Panc1 (cell line): ENCODE results near the gene TMCO6. TPM values are rescaled to one million over a fixed set of nuclear protein-coding genes. Genes with fewer than 3 reads are reported as not detected.
"Not testable (repeated sequence)": the region's sequence is repeated elsewhere in the genome, so short reads cannot be mapped to it uniquely, and the experiment has no call there.

Experiments
- ATAC-seq: fragments of 200-7000 bp; cut with Tn5 transposase; 2 replicates; pipeline ENCODE4 v1.9.1; 2020; ENCODE audit warnings: mild to moderate bottlenecking, moderate library complexity
- BruUV-seq: library from RNA; stranded (reverse); fragments of 400-500 nt; replicated peaks from 2 replicates; lab custom pipeline; 2021; lab: Mats Ljungman, UMichigan
- CTCF ChIA-PET: fragments of 300-600 bp; sonication (Branson Sonifier 250); formaldehyde crosslinking; loops from one replicate; lab custom pipeline; 2022; ENCODE audit warnings: antibody characterized with exemption; lab: Charles Lee
- POLR2A ChIA-PET: fragments of 300-600 bp; sonication (Branson Sonifier 250); formaldehyde crosslinking; loops from one replicate; lab custom pipeline; 2022; ENCODE audit warnings: antibody characterized with exemption; lab: Charles Lee
- DNase-seq: peaks from one replicate; pipeline ENCODE4 v3.0.0-alpha.2; 2010; ENCODE audit warnings: low read depth, low spot score
- H3K27ac ChIP-seq: 2 replicates; pipeline ENCODE4 v1.5.1; 2011; ENCODE audit warnings: mild to moderate bottlenecking, low read length, inconsistent platforms
- H3K27me3 ChIP-seq: fragments of 200-500 bp; sonication (Bioruptor generic); 2 replicates; pipeline ENCODE4 v1.6.0; 2014; ENCODE audit warnings: low read length, inconsistent platforms; ENCODE audit not compliant: control insufficient read depth, insufficient read depth
- H3K36me3 ChIP-seq: fragments of 200-500 bp; sonication (Bioruptor generic); 2 replicates; pipeline ENCODE4 v1.5.1; 2014; ENCODE audit warnings: inconsistent platforms, mild to moderate bottlenecking, low read length, moderate library complexity; ENCODE audit not compliant: control insufficient read depth, insufficient read depth
- H3K4me1 ChIP-seq: 2 replicates; pipeline ENCODE4 v1.5.1; 2011; ENCODE audit warnings: inconsistent platforms, mild to moderate bottlenecking, low read length, moderate library complexity; ENCODE audit not compliant: control insufficient read depth, insufficient read depth
- H3K4me3 ChIP-seq, 2 experiments: 2 replicates each; pipeline ENCODE4 v1.5.1; 2011 to 2012; ENCODE audit warnings: low read depth in 2 of 2, low read length in 2 of 2, mild to moderate bottlenecking in 2 of 2, inconsistent platforms in 1 of 2, moderate library complexity in 1 of 2
- H3K9me3 ChIP-seq: fragments of 200-500 bp; sonication (Bioruptor generic); 2 replicates; pipeline ENCODE4 v1.5.1; 2014; ENCODE audit warnings: low read depth, mild to moderate bottlenecking, inconsistent platforms, low read length, moderate library complexity; ENCODE audit not compliant: control insufficient read depth, insufficient read depth
- CTCF ChIP-seq: fragments of 450-650 bp; IDR thresholded peaks from 2 replicates; pipeline ENCODE4 v1.5.1; 2017; ENCODE audit warnings: mild to moderate bottlenecking
- POLR2AphosphoS5 ChIP-seq: IDR thresholded peaks from 2 replicates; pipeline ENCODE4 v1.6.1; 2012; ENCODE audit warnings: mild to moderate bottlenecking, low read depth, low read length, moderate library complexity
- REST ChIP-seq, 2 experiments: IDR thresholded peaks; 2 replicates each; pipeline ENCODE4 v1.6.1; 2011 to 2012; ENCODE audit warnings: low read depth in 2 of 2, control low read depth in 1 of 2, low read length in 1 of 2, mild to moderate bottlenecking in 1 of 2, moderate library complexity in 1 of 2; ENCODE audit not compliant: insufficient read depth in 1 of 2
- SIN3A ChIP-seq: IDR thresholded peaks from 2 replicates; pipeline ENCODE4 v1.6.1; 2012; ENCODE audit warnings: low read depth, mild to moderate bottlenecking, low read length, moderate library complexity, borderline replicate concordance; ENCODE audit not compliant: insufficient read depth
- TCF7L2 ChIP-seq: IDR thresholded peaks from 2 replicates; pipeline ENCODE4 v1.6.1; 2011; ENCODE audit warnings: mild to moderate bottlenecking, low read depth, low read length, inconsistent platforms
- in situ Hi-C: cut with HindIII; loops from 2 replicates; pipeline ENCODE4 v1.10.0; 2016; ENCODE audit warnings: low sequenced_read_pairs, low pct_unique_long_range_greater_than_20kb
- intact Hi-C: fragments of 100-400 bp; cut with micrococcal nuclease; formaldehyde crosslinking; loops from one replicate; pipeline ENCODE4 v1.10.0; 2022; ENCODE audit not compliant: unreplicated experiment
- total RNA-seq: library from RNA; stranded (reverse); gene quantifications from one replicate; pipeline ENCODE4 v1.2.1, GENCODE V29; 2021; ENCODE audit not compliant: unreplicated experiment

The TMCO6 gene
- total RNA-seq, 1 experiment from 2014 or later, result 18.9 TPM

GRCh38 chr5:140664359-140665119 lies 25.3 kb downstream of the TMCO6 start, which contains the start of gene WDR55:
Gene WDR55, plus strand, starts transcription at chr5:140664904. Its CDS starts 9 bp downstream, at chr5:140664913.
- peak; percentile 86; the same call in 1 of the 2 replicates for TF ChIP-seq SIN3A
- 0 out of 4 replicates have a peak, but pooled peaks of 1 of the 2 experiments have one; percentile 41 for TF ChIP-seq REST (IDR thresholded peaks at IDR 0.05; ENCODE audit: insufficient read depth in 1 of 2, low read depth in 2 of 2, low read length in 1 of 2)
- TF ChIP-seq CTCF, result no peak
- TF ChIP-seq TCF7L2, result peak; percentile 56
- peak; percentile 93 for TF ChIP-seq POLR2AphosphoS5
- POLR2A ChIA-PET, result interaction anchor here (0.6 to 0.7 kb wide), 2 partner anchors 97 to 99 kb away, joined by 8 to 9 read pairs; no protein-coding TSS in a partner anchor
- Histone ChIP-seq H3K4me3 (peak within 1 kb of the TSS; percentile 94 to 96), H3K27me3 (no peaks in the 10 kb centered on the region), H3K9me3 (no peaks in the 10 kb centered on the region), H3K36me3 (peaks cover 13% of the 10 kb centered on the region), H3K4me1 (peaks cover 3% of the 10 kb centered on the region; the same call in 1 of the 2 replicates), H3K27ac (peak within 1 kb of the TSS; percentile 97)
- CTCF ChIA-PET, result interaction anchor here (0.6 kb wide), 1 partner anchor 54 kb away, joined by 6 read pairs; no protein-coding TSS in a partner anchor
- DNase-seq, result peak; percentile 69
- intact Hi-C loops, result no loop called here
- in situ Hi-C loops, result no loop called here
- peak; percentile 99 for ATAC-seq
- BruUV-seq, result TSS peak; percentile 99

GRCh38 chr5:140671035-140671434 lies 31.8 kb downstream of the TMCO6 start:
- H3K27ac ChIP-seq, BruUV-seq, CTCF ChIA-PET, H3K4me3 ChIP-seq, intact Hi-C loops, DNase-seq, in situ Hi-C loops, POLR2A ChIA-PET, H3K9me3 ChIP-seq, H3K36me3 ChIP-seq, H3K27me3 ChIP-seq, H3K4me1 ChIP-seq: not testable (repeated sequence)
- peak; percentile 31 for ATAC-seq
